ENCODE results near the gene GARIN5B. TPM values are rescaled to one million over a fixed set of nuclear protein-coding genes. Genes with fewer than 3 reads are reported as not detected.

Gene GARIN5B
- 0.10 to 0.25 TPM (median 0.17 TPM) in 4 of 5 replicates, not detected in the other for total RNA-seq (2022; extraction: Qiagen RNA extraction; ENCODE audit: low read depth)

GRCh38 chr19:55362990-55363716 lies at the start of gene GARIN5B:
GARIN5B (minus strand) TSS chr19:55363260; CDS start chr19:55363066, 194 bp downstream.

DNA sequence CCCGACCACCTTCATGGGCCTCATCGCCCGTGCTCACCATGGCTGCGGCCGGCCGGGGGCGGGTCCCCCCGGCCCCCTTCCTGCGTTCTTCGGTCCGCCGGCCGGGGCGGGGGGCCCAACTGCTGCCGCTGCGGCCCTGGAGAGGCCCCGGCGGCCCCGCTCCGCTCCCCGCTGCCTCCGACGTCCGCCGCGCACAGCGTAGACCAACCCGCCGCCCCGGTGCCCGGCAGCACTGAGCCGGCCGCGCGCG lies 44.4 kb upstream of the GARIN5B start, which contains the start of gene UBE2S:
UBE2S (minus strand) TSS at position 239 of the 250 bp plus-strand sequence; CDS start at position 40, 199 bp downstream.

GRCh38 chr19:55385724-55386492 lies 22.8 kb upstream of the GARIN5B start, which contains the start of gene RPL28:
RPL28 (plus strand) TSS chr19:55385932; CDS start chr19:55386358, 426 bp downstream.

GRCh38 chr19:55384131-55384919 lies 21.3 kb upstream of the GARIN5B start, which contains the start of gene TMEM238:
TMEM238 (minus strand) TSS chr19:55384292; CDS start chr19:55384259, 33 bp downstream.

DNA sequence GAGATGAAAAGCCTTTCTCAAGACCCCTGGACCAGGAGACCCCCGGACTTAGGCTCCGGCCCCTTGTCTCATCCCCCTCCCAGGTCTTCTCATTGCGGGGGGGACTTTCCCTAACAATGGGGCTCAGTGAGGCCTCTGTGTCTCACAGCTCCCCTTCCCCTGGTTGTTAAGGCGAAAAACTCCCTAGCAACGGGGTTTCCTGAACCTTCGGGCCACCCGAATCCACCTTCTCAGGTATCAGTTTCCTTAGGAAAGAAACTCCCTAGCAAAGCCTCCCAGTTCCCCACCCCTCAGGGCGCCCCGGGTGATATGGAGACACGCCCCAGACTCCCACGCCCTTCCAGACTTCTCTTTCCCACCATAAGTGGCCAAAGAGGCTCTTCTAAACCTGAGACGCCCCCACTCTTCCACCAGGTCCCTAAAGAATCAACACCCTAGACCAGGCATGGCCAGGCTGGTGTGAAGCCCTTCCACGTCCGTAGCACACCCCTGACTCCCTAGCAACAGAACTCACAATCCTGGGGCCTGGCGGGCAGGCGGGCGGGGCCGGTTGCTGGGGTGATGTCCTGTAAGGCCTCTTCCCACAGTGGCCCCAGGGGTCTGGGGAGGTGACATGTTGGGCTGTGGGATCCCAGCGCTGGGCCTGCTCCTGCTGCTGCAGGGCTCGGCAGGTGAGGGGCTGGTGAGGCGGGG lies 13.3 kb upstream of the GARIN5B start, which contains the start of gene TMEM190:
TMEM190 (plus strand) TSS at position 586 of the 693 bp plus-strand sequence; CDS start at position 614, 28 bp downstream.

DNA sequence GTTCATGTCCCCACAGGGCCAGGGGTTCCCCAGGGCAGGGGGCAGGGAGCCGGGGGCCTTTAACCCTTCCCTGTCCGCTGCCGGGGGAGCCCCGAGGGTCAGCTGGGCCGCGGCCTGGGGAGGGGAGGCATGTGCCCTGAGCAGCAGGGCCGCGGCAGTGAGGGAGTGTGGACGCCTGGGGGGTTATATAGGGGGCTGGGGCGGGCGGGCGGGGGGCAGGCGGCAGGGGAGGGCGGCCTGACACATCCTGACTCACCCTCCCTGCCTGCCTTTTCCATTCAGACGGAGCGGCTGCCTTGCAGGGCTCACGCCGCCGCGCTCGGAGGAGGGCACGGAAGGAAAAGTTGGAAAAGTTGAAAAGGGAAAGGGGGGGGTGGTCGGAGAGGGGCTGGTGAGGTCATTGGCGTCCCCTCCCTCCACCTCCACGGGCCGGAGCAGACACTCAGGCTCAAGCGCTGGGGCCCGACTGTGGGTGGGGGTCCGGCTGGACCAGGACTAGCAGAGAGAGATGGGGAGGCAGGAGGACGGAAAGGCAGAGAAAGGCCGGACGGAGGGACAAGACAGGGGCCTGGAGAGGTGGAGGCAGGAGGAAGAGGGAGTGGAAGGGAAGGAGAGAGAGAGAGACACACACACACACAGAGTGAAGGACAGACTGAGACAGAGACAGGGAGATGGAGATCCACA lies 7.4 kb upstream of the GARIN5B start, which contains the start of gene IL11:
IL11 (minus strand) TSS at position 159 of the 684 bp plus-strand sequence; CDS start at position 6, 153 bp downstream.

DNA sequence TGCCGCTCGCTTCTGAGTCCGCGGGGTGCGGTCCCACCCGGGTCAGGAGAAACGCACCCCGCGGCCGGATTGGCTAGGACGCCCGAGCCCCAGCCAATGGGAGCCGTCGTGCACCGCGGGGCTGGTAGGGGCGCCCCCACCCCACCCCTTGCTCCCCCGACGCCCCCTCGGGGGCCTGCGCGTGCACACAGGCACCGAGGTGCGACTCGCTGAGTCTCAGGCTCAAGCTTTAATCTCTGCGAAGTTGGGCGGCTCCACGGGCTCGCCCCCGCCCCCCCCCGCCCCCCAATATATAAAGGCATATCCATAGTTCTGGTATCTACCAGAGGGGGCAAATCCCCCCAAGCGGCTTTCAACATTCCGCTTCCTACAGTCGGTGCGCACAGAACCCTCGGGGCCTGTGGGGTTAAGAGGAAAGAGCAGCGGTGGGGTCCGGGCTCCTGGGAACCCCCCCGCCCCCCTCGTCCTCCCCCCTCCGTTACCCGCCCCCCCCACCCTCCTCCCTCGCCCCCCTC lies 8.3 kb downstream of the GARIN5B start, which contains the start of gene COX6B2:
COX6B2 (minus strand) TSS at position 22 of the 515 bp plus-strand sequence. CDS start 198 bp downstream, outside the sequence.

GRCh38 chr19:55339105-55339888 lies 23.8 kb downstream of the GARIN5B start, which contains the start of gene KMT5C:
KMT5C (plus strand) TSS chr19:55339876; CDS start chr19:55341937, 2,061 bp downstream.

GRCh38 chr19:55325172-55325571 lies 37.9 kb downstream of the GARIN5B start, which contains the start of gene TMEM150B:
TMEM150B (minus strand) TSS chr19:55325341; CDS start chr19:55321036, 4,305 bp downstream.

Other genes with a start within 250 kb of the GARIN5B start
- 59.8 to 96.4 TPM (median 87.1 TPM) in 5 replicates for gene PPP1R12C, start 245.6 kb downstream of the GARIN5B start, total RNA-seq (2022; extraction: Qiagen RNA extraction; ENCODE audit: low read depth)
- 115 to 148 TPM (median 126 TPM) in 5 replicates for gene TNNT1, start 214.1 kb downstream of the GARIN5B start, total RNA-seq (2022; extraction: Qiagen RNA extraction; ENCODE audit: low read depth)
- gene TNNI3, start 205.5 kb downstream of the GARIN5B start, total RNA-seq (2022; extraction: Qiagen RNA extraction; ENCODE audit: low read depth), result 6.7 to 8.9 TPM (median 7.7 TPM) in 5 replicates
- gene DNAAF3, start 196.6 kb downstream of the GARIN5B start, total RNA-seq (2022; extraction: Qiagen RNA extraction; ENCODE audit: low read depth), result 5.2 to 7.2 TPM (median 6.9 TPM) in 5 replicates
- gene SYT5, start 183.0 kb downstream of the GARIN5B start, total RNA-seq (2022; extraction: Qiagen RNA extraction; ENCODE audit: low read depth), result 3.0 to 4.6 TPM (median 3.5 TPM) in 5 replicates
- 2.9 to 6.6 TPM (median 5.6 TPM) in 5 replicates for gene PTPRH, start 153.8 kb downstream of the GARIN5B start, total RNA-seq (2022; extraction: Qiagen RNA extraction; ENCODE audit: low read depth)
- 2.7 to 6.3 TPM (median 5.5 TPM) in 5 replicates for gene TMEM86B, start 134.5 kb downstream of the GARIN5B start, total RNA-seq (2022; extraction: Qiagen RNA extraction; ENCODE audit: low read depth)
- gene PPP6R1, start 104.2 kb downstream of the GARIN5B start, total RNA-seq (2022; extraction: Qiagen RNA extraction; ENCODE audit: low read depth), result 98.6 to 127 TPM (median 124 TPM) in 5 replicates
- 118 to 146 TPM (median 136 TPM) in 5 replicates for gene HSPBP1, start 83.2 kb downstream of the GARIN5B start, total RNA-seq (2022; extraction: Qiagen RNA extraction; ENCODE audit: low read depth)
- 4.3 to 6.1 TPM (median 5.0 TPM) in 5 replicates for gene BRSK1, start 79.3 kb downstream of the GARIN5B start, total RNA-seq (2022; extraction: Qiagen RNA extraction; ENCODE audit: low read depth)
- 0.06 to 0.27 TPM (median 0.19 TPM) in 3 of 5 replicates, not detected in the others for gene TMEM150B, start 37.9 kb downstream of the GARIN5B start, total RNA-seq (2022; extraction: Qiagen RNA extraction; ENCODE audit: low read depth)
- gene KMT5C, start 23.4 kb downstream of the GARIN5B start, total RNA-seq (2022; extraction: Qiagen RNA extraction; ENCODE audit: low read depth), result 8.1 to 12.2 TPM (median 10.3 TPM) in 5 replicates
- gene COX6B2, start 8.5 kb downstream of the GARIN5B start, total RNA-seq (2022; extraction: Qiagen RNA extraction; ENCODE audit: low read depth), result 0.83 to 1.5 TPM (median 1.1 TPM) in 5 replicates
- gene IL11, start 7.2 kb upstream of the GARIN5B start, total RNA-seq (2022; extraction: Qiagen RNA extraction; ENCODE audit: low read depth), result 79.7 to 115 TPM (median 99.1 TPM) in 5 replicates
- 1.6 to 2.7 TPM (median 1.8 TPM) in 5 replicates for gene TMEM190, start 13.6 kb upstream of the GARIN5B start, total RNA-seq (2022; extraction: Qiagen RNA extraction; ENCODE audit: low read depth)
- 1.9 to 9.5 TPM (median 8.1 TPM) in 5 replicates for gene TMEM238, start 21.0 kb upstream of the GARIN5B start, total RNA-seq (2022; extraction: Qiagen RNA extraction; ENCODE audit: low read depth)
- gene RPL28, start 22.7 kb upstream of the GARIN5B start, total RNA-seq (2022; extraction: Qiagen RNA extraction; ENCODE audit: low read depth), result 2,575 to 3,038 TPM (median 2,861 TPM) in 5 replicates
- 280 to 580 TPM (median 470 TPM) in 5 replicates for gene UBE2S, start 44.5 kb upstream of the GARIN5B start, total RNA-seq (2022; extraction: Qiagen RNA extraction; ENCODE audit: low read depth)
- gene SHISA7, start 80.0 kb upstream of the GARIN5B start, total RNA-seq (2022; extraction: Qiagen RNA extraction; ENCODE audit: low read depth), result not detected in 5 replicates
- 56.5 to 68.3 TPM (median 61.0 TPM) in 5 replicates for gene ISOC2, start 98.4 kb upstream of the GARIN5B start, total RNA-seq (2022; extraction: Qiagen RNA extraction; ENCODE audit: low read depth)
- not detected in 5 replicates for gene C19orf85, start 101.5 kb upstream of the GARIN5B start, total RNA-seq (2022; extraction: Qiagen RNA extraction; ENCODE audit: low read depth)
- gene ZNF628, start 113.4 kb upstream of the GARIN5B start, total RNA-seq (2022; extraction: Qiagen RNA extraction; ENCODE audit: low read depth), result 4.3 to 9.6 TPM (median 8.8 TPM) in 5 replicates
- 40.9 to 61.3 TPM (median 58.0 TPM) in 5 replicates for gene NAT14, start 121.9 kb upstream of the GARIN5B start, total RNA-seq (2022; extraction: Qiagen RNA extraction; ENCODE audit: low read depth)
- 0.38 to 1.5 TPM (median 0.61 TPM) in 5 replicates for gene SSC5D, start 125.2 kb upstream of the GARIN5B start, total RNA-seq (2022; extraction: Qiagen RNA extraction; ENCODE audit: low read depth)
- 1.8 to 3.1 TPM (median 2.5 TPM) in 5 replicates for gene SBK2, start 173.9 kb upstream of the GARIN5B start, total RNA-seq (2022; extraction: Qiagen RNA extraction; ENCODE audit: low read depth)
- gene SBK3, start 182.3 kb upstream of the GARIN5B start, total RNA-seq (2022; extraction: Qiagen RNA extraction; ENCODE audit: low read depth), result 1.8 to 2.7 TPM (median 2.3 TPM) in 5 replicates
- 16.1 to 35.4 TPM (median 25.5 TPM) in 5 replicates for gene ZNF579, start 217.6 kb upstream of the GARIN5B start, total RNA-seq (2022; extraction: Qiagen RNA extraction; ENCODE audit: low read depth)
- 17.5 to 27.0 TPM (median 25.5 TPM) in 5 replicates for gene FIZ1, start 236.3 kb upstream of the GARIN5B start, total RNA-seq (2022; extraction: Qiagen RNA extraction; ENCODE audit: low read depth)
- gene ZNF524, start 237.0 kb upstream of the GARIN5B start, total RNA-seq (2022; extraction: Qiagen RNA extraction; ENCODE audit: low read depth), result 14.0 to 19.4 TPM (median 18.4 TPM) in 5 replicates
- 7.9 to 14.8 TPM (median 13.3 TPM) in 5 replicates for gene ZNF865, start 242.4 kb upstream of the GARIN5B start, total RNA-seq (2022; extraction: Qiagen RNA extraction; ENCODE audit: low read depth)

All from A549 treated with CpdA at 1 μM for 4 hours (cell line).